ENCODE data around the gene MNDA. TPM values are rescaled to one million over a fixed set of nuclear protein-coding genes. Genes with fewer than 3 reads are reported as not detected.

MNDA gene
- not detected in 2 replicates for total RNA-seq

DNA sequence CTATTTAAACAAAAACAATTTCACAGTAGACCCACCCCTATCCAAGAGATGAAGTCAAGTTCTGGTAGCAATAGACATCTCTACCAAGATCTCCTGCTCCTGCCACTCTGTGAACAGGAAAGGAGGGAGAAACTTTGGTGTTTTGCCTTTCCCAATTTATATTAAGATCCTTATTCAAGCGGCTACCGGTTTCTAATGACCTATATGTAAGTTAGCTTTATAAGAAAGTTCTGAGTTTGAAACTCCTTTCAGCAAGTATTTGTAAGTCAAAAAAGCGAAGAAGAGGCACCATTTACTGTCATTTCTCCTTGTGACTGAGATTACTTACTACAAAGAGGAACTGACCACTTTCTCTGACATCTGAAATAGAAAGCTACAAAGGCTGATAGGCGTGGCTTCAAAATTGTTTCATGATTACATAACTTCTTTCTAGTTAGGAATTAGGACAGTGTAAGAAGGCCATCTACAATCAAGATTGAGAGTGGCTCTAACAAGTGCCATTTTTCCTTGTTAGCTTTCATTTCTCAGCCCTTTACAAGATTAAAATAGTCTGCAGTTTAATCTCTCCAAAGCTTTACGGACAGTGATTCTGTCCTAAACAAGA lies at the start of gene MNDA:
MNDA (plus strand) TSS at position 448 of the 604 bp plus-strand sequence. CDS start 10,803 bp downstream, outside the sequence.
- intact Hi-C loops (cut with micrococcal nuclease) = no loop called here

DNA sequence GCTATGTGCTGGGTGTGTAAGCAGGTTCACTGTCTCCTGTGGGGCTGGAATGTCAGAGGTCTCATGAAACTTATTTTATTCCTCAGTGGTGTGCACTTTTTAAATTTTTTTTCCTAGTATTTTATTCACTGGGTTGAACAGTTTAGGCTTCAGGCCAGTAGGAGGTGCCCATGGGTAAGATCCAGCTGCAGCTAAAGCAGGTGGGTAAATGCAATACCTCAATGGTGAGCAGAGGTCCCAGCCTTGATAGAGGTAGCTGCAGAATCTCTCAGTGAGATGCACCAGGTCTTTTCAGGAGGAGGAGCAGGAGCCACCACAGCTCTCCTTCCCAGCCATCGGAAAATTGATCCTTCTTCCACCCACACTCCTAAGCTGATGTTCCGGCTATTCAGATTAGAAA lies 37.5 kb upstream of the MNDA start:
- intact Hi-C loops (cut with micrococcal nuclease) = loop anchor here (1.0 to 2.0 kb wide), 3 partner anchors 139 to 279 kb away; no protein-coding TSS in a partner anchor

DNA sequence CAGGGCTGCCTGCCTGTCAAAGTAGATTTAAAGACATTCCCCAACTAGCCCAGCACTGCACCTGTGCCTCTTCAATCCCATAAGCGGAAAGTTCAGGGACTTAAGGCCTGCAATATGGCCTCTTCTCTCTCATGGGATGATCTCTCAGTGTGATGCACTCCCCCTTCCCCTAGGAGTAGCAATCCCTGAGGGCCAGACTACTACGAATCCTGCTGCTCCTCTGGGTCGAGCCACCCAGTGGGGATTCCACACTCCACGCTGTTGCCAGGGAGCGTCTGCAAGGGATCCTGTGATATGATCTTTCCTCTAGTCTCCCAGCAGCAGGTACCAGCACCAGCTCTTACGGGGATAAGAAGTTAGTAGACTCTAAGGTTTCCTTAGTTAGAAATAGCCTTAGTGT lies 36.9 kb upstream of the MNDA start:
- intact Hi-C loops (cut with micrococcal nuclease) = no loop called here

DNA sequence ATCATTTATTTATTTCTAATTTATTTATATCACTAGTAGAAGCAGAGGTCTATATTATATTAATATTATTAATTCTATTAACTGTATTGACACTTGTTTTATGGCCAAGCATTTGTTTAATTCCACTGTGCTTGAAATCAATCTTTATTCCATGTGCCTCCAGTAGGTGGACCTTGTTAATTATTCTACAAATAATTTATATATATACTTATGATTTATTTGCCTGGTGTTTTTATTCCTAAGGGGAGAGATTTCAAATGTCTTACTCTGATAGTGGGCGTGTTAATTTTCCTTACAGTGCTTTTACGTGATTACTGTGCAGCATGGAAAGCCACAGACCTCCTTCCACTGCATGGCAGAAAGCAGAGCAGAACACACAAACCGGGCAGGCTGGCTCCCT lies 32.6 kb upstream of the MNDA start:
- intact Hi-C loops (cut with micrococcal nuclease) = no loop called here

DNA sequence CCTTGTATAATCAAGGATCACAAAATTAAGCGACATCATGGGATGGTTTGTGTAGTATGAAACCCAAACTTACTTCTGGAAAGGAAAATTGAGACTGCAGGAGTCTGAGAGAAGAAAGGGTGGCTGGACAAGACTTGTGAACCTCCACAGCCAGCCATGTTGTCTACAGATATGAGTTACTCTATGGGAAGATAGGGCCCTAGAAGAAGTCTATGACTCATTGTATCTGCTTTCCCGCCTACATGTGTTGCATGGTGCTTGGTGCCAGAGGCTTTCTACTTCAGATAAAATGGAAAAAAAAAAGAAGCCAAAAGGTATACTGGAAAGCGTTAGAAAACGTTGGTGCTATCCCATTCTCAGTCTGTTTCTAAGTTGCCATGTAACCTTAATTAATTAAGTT lies 31.5 kb upstream of the MNDA start:
- intact Hi-C loops (cut with micrococcal nuclease) = no loop called here

DNA sequence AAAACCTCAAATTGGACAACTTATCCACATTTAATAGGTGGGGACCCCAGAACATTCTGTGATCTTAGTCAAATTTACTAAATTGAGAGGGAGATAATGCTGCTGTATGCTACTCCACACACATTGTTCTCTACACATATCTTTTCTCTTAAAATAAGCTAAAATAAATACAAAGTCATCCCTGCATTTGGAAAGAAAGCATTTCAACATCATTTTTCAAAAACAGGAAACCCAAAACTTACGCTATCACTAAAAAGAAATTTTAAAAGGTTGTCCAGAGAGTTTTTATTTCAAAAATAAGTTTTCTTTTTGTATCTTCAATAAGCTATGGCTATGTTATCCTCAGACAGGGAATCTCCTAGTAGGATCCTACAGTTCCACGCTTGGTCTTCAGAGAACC lies 30.6 kb upstream of the MNDA start:
- intact Hi-C loops (cut with micrococcal nuclease) = no loop called here

DNA sequence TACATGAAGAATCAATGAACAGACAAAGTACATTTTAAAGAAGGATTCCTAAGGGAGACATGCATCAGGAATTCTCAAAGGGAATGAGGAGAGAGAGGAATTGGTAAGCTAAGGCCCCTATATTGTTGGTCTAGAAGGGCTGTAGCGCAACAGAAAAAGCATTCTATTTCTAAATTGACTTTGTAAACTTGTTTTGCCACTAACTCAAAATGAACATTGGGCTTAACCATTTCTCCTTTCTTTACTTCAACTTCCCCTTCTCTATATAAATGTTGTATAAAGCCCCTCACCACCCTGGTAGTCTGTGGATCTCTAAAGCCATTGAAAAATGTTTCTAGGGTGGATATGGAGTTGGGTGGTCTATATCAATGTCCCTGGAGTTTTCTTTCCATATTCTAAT lies 29.8 kb upstream of the MNDA start:
- intact Hi-C loops (cut with micrococcal nuclease) = no loop called here

DNA sequence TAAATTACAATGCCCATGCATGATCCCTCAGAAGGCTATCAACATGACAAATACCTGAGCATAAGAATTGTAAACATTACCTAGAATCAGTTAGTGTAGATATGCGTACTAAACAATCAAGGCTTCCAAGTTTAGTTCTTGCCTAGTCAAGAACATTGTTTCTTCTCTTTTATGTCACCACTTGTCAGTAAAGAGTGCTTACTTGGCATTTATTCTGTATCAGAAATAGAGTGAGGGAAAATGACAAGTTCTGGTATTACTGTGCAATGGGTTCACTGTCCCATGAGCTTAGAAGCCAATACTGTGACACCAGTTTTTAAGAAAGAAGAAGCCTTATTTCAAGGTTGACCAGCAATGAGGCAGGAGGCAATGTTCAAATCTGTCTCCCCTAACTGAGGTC lies 27.5 kb upstream of the MNDA start:
- intact Hi-C loops (cut with micrococcal nuclease) = no loop called here

DNA sequence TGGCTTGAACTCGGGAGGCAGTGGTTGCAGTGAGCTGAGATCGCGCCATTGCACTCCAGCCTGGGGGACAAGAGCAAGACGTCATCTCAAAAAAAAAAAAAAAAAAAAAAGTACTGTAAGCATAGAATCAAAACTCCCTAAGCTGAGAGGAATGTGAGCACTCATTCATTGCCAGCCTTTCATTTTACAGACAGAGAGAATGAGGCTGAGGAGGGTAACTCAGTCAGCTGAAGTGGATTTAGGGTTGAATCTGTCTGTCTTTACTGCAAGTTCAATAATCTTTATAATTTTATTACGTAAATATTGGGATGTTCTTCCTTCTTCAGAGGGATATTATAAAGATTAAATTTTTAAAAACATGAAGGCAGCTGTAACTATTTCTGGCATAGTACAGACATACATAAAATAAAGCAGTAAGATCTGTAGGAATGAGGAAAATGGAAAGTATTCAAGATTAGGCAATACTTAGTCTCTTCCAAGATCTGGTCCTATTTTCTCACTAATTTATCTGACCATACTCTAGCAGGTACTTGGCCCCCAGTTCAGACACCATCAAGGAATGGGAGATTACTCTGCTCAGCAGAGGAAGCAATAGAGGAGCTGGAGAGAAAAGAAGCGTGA lies 24.1 kb upstream of the MNDA start:
- intact Hi-C loops (cut with micrococcal nuclease) = no loop called here

DNA sequence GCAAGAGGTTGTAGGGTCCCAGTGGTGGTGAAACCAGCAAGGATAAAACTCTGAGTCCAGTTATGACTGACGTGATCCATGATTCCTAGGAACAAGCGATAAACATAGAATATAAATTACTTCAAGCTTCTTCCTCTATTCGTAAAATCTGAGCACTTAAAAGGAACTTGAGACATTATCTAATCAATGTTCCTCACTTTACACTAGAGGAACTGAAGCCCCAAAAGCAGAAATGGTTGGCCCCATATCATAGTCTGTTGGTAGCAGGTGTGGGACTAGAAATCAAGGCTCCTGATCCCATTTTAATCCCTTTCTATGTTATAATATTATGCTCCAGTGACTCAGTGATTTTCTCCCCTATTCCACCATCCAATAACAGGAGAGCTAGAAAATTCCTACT lies 21.9 kb upstream of the MNDA start:
- intact Hi-C loops (cut with micrococcal nuclease) = no loop called here

DNA sequence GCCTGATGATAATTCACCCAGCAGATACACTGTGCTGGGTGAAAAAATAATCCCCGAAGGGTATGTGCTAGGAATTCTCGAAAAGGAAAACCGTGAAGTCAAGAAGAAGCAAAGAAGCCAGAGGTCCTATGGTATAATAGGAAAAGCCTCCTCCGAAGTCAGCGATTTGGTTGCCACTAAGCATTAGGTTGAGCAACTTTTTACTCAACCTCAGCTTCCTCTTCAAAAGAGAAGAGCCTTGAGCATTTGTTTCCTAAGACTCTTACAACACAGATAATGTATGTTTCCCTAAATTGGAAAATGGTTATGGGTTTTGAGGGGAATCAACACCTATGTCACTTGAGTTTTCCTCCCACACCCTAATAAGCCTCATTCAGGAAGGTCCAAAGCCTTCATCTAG lies 21.3 kb upstream of the MNDA start:
- intact Hi-C loops (cut with micrococcal nuclease) = no loop called here

DNA sequence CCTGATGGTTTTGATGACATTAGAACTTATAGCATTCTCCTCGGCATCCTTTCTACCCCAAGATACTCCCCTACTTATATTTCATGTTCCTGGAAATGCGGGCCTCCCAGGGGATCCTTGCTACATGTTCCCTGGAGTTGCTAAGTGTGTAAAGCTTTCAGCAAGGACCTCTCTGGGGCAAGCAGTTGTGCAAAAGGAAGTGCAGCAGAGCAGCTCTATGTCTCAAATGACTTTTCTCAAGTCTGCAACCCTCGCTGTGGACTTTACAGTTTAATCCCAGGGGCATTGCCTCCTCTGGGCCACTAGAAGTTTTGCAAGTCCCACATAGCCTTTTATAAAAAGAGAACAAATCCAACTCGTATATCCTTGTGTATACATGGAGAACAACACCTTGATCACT lies 20.8 kb upstream of the MNDA start:
- intact Hi-C loops (cut with micrococcal nuclease) = no loop called here

DNA sequence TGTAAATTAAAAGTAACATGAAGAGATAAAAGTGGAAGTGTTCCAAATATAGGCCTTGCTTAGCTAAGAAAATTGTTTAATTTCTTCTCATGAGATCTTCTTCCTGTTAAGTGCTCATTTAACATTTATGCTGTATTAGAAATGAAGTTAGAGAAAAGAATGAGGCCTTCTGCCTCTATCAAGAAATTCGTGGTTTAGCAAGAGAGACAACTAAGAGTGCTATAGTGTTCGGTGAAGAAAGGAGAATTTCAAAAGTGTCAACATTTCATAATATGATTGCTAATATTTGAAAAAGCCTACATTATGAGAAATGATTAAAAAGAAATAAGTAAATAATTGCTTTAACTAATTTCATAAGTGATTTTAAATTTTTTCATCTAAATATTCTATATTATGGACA lies 18.8 kb upstream of the MNDA start:
- intact Hi-C loops (cut with micrococcal nuclease) = no loop called here

DNA sequence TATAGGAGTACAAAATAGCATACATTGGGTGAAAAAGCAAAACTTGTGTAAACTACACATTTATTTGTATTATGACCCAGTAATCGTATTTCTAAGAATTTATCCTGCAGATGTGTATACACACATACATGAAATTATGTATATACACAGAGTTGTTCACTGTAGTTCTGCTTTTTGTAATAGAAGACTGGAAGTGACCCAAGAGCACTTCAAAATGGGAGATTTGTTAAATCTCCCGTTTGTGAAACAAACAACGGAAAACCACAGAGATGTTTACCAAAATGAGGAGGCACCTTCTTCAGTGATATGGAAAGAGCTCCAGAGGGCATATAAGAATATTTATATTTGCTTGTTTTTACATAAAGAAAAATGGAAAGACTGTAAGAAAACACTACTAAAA lies 18.0 kb upstream of the MNDA start:
- intact Hi-C loops (cut with micrococcal nuclease) = no loop called here

DNA sequence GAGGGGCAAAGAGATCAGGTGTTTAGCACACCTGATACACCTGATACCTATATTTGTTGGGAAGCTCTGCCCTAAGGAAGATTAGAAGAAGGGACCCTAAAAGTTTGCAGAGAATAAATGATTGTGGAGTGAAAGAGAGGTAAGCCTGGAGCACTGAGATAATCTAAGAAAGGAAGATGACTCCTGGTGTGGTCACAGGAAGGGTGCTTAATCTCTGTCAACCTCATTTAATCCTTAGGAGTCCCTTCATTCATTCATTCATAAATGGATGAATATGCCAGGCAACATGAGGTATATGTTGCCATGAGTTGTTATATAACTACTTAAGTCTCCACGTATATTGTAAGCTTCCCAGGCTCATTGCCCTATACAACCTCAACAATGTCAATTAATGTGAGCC lies 16.2 kb upstream of the MNDA start:
- intact Hi-C loops (cut with micrococcal nuclease) = no loop called here

DNA sequence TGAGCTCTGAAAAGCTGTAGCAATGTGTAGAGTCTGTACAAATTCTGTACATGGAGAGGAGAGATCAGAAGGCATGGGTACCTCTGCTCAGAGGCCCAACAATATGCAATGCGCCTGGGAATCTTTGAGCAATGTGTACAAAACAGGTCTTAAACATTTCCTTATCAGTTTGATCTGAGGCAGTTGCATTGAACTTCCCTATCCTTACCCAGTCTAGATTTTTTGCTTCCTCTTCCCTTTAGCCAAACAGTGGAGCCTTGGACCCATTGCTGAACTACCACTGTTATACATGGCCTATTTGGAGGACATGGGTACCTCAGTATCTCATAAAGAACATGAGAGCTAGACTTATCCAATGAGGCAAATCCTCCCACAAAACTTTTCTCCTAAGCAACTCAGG lies 12.6 kb upstream of the MNDA start:
- intact Hi-C loops (cut with micrococcal nuclease) = no loop called here

DNA sequence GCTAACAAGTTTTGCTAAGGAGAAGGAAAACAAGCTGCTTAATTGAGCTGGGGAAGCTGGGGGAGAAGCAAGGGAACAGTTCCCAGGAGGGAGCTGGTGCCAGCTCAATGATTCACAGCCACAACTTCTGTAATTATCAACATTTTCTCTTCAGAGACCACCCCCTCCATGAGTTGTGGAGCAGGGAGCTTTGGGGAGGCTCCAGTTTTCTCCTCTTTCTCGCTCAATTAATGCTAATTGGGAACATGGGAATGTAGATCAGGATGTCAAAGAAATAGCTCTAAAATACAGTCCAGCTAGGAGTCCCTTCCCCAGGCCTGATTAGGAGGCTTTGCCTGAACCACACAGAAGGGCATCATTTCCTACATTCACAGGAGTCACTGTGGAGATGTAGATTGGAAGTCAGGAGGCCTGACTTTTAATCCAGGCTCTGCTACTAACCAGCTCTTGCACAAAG lies 12.1 kb upstream of the MNDA start:
- intact Hi-C loops (cut with micrococcal nuclease) = loop anchor here (1.0 kb wide), 4 partner anchors 112 to 257 kb away; partner anchors contain the start of genes AIM2, IFI16 and PYHIN1

DNA sequence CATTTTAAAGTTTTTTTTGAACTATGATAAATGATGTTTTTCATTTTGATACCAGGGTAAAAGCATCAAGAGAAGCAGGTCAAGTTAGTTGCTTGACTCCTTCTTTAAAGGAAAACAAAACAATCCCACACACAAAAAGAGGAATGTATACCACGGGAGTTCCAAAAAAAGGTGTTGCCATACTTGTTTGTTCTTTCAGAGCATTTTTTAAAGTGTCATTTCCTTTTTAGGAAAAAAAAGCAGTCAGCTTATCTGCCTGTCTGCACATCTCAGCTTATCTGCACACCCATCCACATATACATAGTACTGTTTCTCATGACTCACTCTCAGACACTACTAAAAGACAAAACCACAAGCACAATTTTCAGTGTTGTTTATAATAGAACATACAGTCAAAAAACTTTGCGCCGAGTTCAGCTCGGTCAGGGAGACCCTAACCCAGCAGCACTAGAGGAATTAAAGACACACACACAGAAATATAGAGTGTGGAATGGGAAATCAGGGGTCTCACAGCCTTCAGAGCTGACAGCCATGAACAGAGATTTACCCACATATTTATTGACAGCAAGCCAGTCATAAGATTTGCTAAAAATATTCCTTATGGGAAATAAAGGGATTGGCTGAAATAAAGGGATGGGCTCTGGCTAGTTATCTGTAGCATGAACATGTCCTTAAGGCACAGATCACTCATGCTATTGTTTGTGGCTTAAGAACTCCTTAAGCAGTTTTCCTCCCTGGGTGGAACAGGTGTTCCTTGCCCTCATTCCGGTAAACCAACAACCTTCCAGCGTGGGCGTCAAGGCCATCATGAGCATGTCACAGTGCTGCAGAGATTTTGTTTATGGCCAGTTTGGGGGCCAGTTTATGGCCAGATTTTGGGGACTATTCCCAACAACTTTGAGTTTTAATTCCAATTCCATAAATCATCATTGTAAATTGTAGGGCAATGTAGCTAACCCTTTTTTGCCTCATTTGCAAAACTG lies 11.4 kb upstream of the MNDA start:
- intact Hi-C loops (cut with micrococcal nuclease) = loop anchor here (1.0 kb wide), 4 partner anchors 112 to 257 kb away; partner anchors contain the start of genes AIM2, IFI16 and PYHIN1

DNA sequence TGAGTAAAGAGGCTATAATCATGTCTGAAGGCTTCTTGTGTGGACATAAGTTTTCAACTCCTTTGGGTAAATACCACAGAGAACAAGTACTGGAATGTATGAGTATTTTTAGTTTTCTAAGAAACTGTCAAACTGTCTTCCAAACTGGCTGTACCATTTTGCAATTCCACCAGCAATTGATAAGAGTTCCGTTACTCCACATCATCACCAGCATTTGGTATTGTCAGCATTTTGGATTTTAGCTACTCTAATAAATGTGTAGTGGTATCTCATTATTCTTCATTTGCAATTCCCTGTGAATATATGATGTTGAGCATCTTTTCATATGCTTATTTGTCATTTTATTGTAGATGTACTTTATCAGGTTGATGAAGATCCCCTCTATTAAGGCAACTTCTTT lies 9.4 kb upstream of the MNDA start:
- intact Hi-C loops (cut with micrococcal nuclease) = no loop called here

DNA sequence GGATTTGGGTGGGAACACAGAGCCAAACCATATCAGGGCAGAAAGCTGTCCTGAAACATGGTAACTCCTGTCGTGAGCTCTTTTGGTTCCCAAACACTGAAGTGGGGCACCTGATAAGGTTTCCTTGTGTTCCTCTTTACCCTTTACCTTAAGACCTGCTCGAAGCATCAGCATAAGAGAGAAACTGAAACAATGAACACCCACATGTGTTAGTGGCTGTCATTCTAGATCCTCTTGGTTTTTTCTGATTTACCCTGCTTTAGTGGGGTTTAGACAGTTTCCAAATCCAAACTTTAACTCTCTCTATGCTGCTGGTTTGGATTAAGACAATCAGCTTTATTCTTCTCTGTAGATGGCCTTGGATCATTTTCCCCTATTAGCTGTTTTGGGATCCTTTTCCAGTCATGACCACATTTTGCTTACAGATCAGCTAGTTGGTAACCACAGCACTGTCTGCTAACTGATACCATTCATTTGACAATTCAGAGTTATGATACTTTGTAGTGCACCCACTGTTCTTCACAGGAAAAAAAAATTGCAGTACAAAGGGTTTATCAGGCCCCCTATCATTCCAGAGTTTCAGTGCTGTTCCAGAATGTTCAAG lies 975 bp upstream of the MNDA start:
- intact Hi-C loops (cut with micrococcal nuclease) = no loop called here

DNA sequence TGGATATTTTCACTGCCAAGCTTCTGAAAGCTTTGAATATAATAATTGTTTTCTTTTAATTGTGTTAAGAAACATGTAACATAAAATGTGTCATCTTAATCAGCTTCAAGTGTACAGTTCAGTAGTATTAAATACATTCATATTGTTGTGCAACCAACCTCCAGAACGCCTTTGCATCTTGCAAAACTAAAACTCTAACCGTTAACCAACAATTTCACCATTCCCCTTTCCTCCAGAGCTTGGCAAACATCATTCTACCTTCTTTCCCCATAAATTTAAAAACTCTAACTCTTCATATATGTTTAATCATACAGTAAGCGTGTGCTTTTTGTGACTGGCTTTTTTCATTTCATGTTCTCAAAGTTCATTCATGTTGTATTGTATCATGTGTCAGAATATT lies 2.1 kb downstream of the MNDA start:
- intact Hi-C loops (cut with micrococcal nuclease) = no loop called here

DNA sequence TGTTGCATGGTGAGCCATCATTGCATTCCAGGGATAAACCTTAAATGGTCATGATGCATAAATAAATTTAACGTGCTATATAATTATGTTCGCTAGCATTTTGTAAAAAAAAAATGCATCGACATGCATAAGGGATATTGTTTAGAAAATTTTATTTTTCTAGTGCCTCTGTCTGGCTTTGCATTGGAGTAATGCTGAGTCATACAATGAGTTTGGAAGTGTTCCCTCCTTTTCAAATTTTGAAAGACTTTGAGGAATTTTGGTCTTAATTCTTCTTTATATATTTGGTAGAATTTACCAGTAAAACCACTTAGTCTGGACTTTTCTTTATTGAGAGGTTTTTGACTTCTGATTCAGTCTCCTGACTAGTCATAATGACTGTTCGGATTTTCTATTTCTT lies 4.9 kb downstream of the MNDA start:
- intact Hi-C loops (cut with micrococcal nuclease) = no loop called here

Measured in T-helper 1 cell treated with Interleukin-12 subunit alpha and Interleukin-12 subunit beta and Interleukin-4 antibody, amounts not matched to agents 30 ng/mL and 1 ng/mL, for 36 hours (primary cell).